Ishikawa (cell line): ENCODE results near the gene PLN.

ENCODE experiments used
- EP300 ChIP-seq: IDR thresholded peaks from 2 replicates; pipeline ENCODE4 v1.6.1; 2012; ENCODE audit warnings: borderline replicate concordance
- ZBTB7A ChIP-seq: IDR thresholded peaks from 2 replicates; pipeline ENCODE4 v1.6.1; 2012; ENCODE audit warnings: low read depth

DNA sequence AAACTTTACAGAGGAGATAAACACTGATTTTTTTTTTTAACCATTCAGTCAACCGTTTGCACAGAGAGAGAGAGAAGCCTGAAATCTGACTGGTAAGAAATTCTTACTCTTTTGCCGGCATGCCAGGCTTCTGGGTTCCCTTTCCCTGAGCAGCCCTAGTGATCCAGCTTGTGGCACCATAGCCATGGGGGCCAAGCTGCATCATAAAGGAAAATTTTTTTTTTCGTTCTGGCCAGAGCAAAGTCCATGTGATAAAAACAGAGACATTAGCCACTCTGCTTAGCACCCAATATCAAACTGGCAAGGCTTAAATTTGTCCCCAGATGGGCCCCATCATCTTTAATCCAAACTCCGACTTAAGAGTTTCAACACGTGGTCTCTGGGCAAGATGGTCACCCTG lies 58.8 kb downstream of the PLN start:
- TF ChIP-seq EP300, result no peak
- TF ChIP-seq ZBTB7A, result no peak
